ENCODE measurements around the gene PGF.
"Not testable (repeated sequence)": the region's sequence is repeated elsewhere in the genome, so short reads cannot be mapped to it uniquely, and the experiment has no call there.

The PGF gene

GRCh38 chr14:74955229-74956026, at the start of gene PGF:
Gene PGF (minus strand): TSS chr14:74955597. CDS start chr14:74955242, 355 bp downstream.
- DNase-seq (ENCODE audit: low spot score), result peak; percentile 85

- DNase-seq (ENCODE audit: low spot score), result no peak
Measured at GRCh38 chr14:75003250-75004027, 48.0 kb upstream of the PGF start.

DNA sequence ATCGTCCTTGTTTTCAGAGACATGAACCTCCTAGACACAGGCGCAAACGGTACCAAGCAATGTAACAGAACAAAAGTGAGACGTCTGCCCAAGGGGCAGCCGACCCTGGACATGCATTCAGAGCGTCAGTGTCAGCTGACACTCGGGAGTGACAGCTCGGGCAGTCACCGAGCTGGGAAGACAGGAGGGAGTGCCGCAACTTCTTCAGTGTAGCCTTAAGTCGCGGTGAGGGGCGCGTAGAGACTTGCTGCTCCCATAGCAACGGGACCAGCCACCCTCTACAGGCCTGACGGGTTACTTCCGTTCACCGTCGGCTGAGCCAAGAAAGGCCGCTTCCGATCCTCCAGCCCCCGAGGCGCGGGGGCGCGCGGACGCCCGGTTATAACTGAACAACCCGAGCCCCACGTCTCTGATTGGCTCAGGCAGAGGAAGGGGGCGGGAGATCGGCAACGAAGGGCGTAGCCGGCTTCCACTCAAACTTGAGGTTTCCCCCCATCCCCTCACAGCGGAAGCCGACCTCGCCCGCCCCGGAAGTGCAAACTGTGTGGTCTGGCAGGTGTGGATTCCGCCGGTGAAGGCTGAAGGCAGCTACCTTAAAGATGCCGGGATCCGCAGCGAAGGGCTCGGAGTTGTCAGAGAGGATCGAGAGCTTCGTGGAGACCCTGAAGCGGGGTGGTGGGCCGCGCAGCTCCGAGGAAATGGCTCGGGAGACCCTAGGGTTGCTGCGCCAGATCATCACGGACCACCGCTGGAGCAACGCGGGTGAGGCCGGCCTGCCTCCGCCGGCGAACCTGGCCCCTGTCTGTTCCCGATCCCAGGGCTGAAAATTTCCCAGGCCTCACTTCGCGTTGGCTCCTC, 47.2 kb upstream of the PGF start, which contains the start of gene EIF2B2:
Gene EIF2B2 (plus strand): TSS at position 530 of the 858 bp plus-strand sequence. CDS start 70 bp downstream, at position 600.
- peak; percentile 98 for DNase-seq (ENCODE audit: low spot score)

DNA sequence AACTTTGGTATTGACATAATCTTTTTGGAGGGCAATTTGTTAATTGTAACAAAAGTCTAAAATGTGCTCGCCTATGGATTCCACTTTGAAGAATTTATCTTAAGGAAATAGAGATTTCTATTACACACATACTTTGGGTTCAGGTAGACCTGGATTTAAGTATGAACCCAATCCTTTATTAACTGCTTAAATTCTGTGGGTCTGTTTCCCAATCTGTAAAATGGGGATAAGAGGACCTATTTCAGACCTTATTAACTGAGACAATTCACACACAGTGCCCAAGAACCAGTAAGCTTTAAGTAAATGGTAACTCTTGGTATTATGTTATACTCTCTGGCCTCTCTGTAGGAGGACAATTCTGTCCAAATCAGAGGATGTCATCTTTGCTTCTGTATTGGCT, 46.5 kb upstream of the PGF start:
- DNase-seq (ENCODE audit: low spot score), result no peak

DNA sequence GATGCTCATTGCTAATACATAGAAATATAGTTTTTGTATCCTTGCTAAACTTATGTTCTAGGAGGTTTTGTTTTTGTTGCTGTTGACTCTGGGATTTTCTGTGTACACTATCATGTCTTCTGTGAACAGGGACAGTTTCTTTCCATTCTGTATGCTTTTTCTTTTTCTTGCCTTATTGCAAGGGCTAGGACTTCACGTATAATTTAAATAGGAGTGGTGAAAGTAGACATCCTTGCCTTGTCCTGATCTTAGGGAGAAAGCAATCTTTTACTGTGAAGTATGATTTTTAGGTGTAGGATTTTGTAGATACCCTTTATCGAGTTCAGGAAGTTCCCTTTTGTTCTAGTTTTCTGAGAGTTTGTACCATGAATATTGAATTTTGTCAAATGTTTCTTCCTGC, 45.9 kb upstream of the PGF start:
- DNase-seq (ENCODE audit: low spot score), result no peak

DNA sequence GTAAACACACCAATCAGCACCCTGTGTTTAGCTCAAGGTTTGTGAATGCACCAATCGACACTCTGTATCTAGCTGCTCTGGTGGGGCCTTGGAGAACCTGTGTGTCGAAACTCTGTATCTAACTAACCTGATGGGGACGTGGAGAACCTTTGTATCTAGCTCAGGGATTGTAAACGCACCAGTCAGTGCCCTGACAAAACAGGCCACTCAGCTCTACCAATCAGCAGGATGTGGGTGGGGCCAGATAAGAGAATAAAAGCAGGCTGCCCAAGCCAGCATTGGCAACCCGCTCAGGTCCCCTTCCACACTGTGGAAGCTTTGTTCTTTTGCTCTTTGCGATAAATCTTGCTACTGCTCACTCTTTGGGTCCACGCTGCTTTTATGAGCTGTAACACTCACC, 40.4 kb upstream of the PGF start:
- DNase-seq (ENCODE audit: low spot score), result not testable (repeated sequence)

DNA sequence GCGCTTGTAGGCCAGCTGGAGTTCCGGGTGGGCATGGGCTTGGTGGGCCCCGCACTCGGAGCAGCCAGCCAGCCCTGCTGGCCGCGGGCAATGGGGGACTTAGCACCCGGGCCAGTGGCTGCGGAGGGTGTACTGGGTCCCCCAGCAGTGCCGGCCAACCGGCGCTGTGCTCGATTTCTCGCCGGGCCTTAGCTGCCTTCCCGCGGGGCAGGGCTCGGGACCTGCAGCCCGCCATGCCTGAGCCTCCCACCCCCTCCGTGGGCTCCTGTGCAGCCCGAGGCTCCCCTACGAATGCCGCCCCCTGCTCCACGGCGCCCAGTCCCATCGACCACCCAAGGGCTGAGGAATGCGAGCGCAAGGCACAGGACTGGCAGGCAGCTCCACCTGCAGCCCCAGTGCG, 38.8 kb upstream of the PGF start:
- DNase-seq (ENCODE audit: low spot score), result not testable (repeated sequence)

DNA sequence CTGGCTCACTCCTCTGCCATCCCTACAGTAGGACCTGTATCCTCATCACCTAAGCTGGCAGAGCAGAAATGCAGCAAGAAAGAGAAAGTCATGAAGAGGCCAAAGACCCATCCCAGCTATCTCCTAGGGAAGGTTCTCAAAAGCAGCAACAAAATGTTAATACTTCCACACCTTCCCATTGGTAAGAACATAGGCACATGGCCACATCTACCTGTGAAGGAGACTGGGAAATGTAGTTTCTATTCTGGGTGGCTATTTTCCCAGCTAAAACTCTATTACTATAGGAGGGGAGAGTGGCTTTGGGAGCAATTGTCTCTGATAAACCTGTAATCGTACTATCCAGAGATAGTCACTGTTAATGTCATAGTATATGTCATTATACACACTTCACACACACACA, 33.6 kb upstream of the PGF start:
- DNase-seq (ENCODE audit: low spot score), result no peak

DNA sequence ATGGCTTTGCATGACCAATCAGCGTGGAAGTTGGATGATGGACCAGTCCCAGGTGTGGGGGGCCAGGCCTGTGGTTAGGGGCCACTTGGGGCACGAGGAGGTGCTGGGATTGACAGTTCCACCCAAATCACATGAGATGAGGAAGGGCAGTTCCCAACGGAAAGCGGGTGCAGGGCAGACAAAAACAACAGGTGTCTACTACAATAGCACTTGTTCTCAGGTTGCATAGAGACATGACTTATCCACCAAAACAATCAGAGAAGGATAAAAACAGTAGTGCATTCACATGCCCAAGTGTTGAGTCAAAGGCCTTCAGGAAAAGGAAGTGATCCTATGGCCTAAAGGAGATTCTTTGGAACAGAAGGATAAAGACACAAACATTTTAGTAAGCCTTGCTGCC, 32.7 kb upstream of the PGF start:
- DNase-seq (ENCODE audit: low spot score), result no peak

DNA sequence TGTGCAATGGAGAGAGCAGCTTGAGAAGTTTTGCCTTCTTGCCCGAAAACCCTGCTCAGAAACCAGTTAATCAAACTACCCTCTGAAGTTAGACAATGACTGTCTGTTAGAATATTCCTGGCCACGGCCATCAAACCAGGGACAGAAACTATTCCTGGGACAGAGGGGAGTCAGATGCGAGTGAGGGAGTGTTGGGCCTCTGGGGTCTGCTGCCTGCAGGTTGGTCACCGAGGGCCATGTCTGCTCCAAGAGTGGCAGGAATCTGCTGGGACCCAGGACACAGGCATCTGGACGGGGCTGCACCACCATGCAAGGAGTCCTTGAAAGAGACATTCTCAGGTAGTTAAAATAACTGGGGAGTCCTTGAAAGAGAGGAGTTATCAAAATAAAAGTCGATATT, 30.4 kb upstream of the PGF start:
- DNase-seq (ENCODE audit: low spot score), result no peak

DNA sequence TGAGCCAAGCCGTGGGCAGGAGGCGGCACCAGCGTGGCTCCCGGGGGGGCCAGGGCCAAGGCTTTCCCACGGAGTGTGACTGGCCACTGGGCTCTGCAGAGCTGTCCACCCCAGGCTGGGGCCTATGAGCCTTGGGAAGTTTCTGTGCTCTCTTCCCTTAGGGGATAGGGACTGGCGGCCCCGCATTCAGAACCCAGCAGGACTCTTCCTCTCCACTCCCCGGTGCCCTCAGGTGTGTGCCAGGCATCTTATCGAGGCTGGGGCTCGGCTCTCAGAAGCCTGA, 29.6 kb upstream of the PGF start:
- no peak for DNase-seq (ENCODE audit: low spot score)

DNA sequence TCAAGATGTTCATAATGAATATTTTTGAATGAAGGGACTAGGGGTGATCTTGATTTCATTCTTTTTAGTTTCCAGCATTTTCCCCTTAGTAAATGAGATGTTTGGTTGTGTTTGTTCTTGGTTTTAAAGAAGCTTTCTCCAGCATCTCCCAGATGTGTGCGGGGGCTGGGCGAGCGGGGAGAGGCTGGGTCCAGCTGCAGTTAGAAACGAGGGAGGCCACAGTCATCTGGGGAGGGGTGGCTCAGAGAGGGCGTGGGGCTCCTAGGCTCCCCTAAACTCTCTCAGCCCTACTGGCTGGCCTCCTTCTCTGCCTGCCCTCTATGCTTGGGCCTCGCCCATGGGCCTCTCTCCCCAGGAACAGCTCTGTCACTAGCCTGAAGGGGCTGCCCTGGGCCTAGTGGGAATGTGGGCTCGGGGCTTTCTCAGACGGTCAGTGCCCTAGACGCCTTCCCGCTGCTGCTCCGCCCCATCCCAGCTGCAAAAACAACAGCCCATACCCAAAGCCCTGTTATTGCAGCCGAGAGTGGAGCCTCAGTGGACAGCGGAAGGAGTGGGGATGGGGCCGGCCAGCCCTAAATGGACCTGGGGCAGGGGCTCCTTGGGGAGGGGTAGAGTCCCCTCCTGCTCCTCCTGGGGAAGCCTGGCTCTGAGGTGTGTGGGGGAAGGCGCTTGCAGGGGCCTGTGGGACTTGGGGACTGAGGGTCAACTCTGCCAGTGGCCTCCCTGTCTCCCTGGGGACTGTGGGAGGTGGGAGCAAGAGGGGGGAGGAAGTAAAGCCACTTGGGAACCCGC, 29.0 kb upstream of the PGF start:
- no peak for DNase-seq (ENCODE audit: low spot score)

- no peak for DNase-seq (ENCODE audit: low spot score)
Measured at GRCh38 chr14:74983343-74983742, 27.9 kb upstream of the PGF start.

DNA sequence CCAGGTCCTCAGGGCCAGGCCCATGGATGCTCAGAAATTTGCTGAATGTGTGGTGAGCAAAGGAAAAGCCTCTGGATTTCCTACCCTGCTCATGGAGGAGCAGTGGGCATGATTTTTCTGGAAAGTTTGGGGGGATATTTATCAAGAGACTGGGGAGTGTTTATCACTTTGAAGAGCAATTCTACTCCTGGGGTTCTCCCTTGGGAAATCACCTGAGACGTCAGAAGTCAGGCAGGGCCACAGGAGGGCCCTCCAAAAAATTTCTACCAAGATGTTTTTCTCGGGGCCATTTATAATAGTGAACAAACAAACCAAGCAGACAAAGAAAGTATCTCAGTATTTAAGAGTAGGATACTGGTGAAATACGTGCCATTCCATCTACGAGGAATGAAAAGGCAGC, 27.3 kb upstream of the PGF start:
- DNase-seq (ENCODE audit: low spot score), result no peak

DNA sequence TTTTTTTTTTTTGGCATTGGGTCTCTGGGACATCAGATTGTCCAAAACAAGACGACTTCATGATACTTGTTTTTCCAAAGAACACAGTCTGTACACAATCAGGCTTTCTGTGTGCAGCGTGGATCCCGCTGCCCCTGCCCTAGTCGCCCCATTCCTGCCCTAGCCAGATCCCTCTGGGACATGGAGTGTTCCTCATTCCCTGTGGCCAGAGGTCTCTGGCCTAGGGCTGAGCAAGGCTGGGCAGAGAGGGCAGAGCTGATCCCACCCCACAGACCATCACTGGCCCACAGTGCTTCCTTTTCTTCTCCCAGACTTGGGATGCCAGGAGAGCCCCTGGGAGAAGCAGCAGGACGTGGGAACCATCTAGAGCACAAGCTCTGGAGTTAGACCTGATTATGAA, 26.4 kb upstream of the PGF start:
- no peak for DNase-seq (ENCODE audit: low spot score)

GRCh38 chr14:74981462-74981782, 26.0 kb upstream of the PGF start:
- DNase-seq (ENCODE audit: low spot score), result no peak

DNA sequence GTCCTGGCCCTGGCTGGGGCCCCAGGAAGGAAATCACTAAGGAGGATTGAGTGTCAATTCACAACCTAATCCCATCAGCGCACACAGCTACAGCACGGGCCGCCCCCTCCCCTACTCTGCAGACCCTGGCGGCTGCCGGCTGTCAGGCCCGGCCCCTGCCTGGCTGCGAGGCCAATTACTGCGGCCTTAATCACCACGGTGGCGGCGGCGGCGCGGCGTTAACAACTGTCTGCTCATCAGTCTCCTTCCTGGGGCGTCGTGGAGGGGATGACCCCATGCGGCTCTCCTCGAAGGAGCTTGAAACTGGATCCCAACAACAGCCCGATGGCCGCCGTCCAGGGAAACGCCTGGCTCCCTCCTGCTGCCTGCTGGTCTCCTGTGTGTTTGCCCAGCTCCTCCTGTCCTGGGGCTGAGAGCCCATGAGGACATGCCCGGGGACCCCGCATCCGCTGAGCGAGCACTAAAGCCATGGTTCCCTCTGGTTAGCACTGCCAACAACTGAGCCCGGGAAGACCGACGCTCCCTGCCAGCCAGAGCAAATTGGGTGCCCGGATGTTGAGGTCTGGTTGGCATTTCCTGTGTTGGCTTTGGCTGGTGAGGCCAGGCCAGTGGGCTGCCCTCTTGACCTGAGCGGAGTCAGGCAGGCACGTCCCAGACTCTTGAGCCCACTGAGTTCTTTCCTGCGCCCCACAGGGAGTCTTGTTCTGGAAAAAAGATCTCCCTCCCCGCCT, 25.5 kb upstream of the PGF start:
- peak; percentile 87 for DNase-seq (ENCODE audit: low spot score)

GRCh38 chr14:74980398-74980730, 25.0 kb upstream of the PGF start:
- no peak for DNase-seq (ENCODE audit: low spot score)

DNA sequence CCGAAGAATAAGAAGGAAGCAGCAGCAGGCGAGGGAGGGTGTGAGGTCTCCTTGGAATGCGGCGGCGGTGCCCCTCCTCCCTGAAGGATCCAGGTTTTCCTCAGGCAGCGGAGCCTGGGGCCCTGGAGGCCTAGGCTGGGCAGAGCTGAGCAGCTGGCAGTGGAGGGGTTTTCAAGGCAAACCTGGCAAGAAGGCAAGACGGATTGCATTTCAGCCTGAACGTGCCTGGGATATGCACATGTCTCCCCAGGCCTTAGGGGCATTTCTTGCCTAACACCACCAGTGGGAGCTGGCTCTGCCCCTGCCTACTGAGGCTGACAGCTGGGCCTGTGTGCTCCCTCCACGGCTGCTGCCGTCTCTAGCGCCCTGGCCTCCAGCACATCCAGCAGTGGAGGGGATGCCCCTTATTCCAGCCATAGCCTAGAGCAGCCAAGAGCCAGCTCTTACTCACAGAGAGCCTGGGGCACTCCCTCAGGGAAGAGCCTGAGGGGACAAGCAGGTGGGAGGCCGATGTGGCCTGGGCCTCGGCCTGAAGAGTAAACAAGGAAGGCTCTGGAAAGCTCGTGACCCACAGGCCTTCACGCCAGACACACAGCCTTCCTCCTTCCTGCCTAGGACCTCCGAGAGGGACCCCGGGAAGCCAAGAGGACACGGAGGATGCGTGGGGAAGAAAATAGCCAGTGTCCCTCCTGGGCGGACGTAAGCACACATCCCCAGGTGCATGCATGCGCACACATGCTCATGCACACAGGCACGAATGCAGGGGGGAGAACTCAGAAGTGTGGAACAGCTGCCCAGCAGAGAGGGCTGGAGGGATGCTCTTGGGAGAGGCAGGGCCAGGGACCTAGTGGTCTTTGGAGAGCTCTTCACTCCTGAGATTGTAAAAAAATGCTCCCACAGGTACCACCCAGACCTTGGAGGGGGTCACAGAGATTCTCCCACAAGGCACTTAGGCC, 24.3 kb upstream of the PGF start:
- peak; percentile 69 for DNase-seq (ENCODE audit: low spot score)

- no peak for DNase-seq (ENCODE audit: low spot score)
Measured at GRCh38 chr14:74979029-74979428, 23.6 kb upstream of the PGF start.
